Hepatocyte (in vitro differentiated cells): Measurements from ENCODE around the gene FAM43B. TPM values are rescaled to one million over a fixed set of nuclear protein-coding genes. Genes with fewer than 3 reads are reported as not detected.
A peak's percentile ranks its signal among the peaks of the same experiment; 100 is the strongest.

ENCODE experiments used
- DNase-seq: peaks from one replicate; pipeline ENCODE4 v3.0.0-alpha.2; 2016; ENCODE audit warnings: low spot score
- H2AFZ ChIP-seq: fragments of 200-600 bp; sonication (generic); 2 replicates; pipeline ENCODE4 v1.6.0; 2016; ENCODE audit warnings: antibody characterized with exemption, mild to moderate bottlenecking
- H3K27ac ChIP-seq: fragments of 200-600 bp; sonication (generic); 2 replicates; pipeline ENCODE4 v1.5.1; 2016; ENCODE audit warnings: mild to moderate bottlenecking
- H3K27me3 ChIP-seq: fragments of 200-600 bp; sonication (generic); 2 replicates; pipeline ENCODE4 v1.6.1; 2016
- H3K36me3 ChIP-seq: fragments of 200-600 bp; sonication (generic); replicated peaks from 2 replicates; pipeline ENCODE4 v1.5.1; 2016; ENCODE audit warnings: low read depth; ENCODE audit not compliant: insufficient read depth
- H3K4me1 ChIP-seq: fragments of 200-600 bp; sonication (generic); 2 replicates; pipeline ENCODE4 v1.5.1; 2016; ENCODE audit warnings: mild to moderate bottlenecking, moderate library complexity; ENCODE audit not compliant: insufficient read depth
- H3K4me2 ChIP-seq: fragments of 200-600 bp; sonication (generic); 2 replicates; pipeline ENCODE4 v1.6.0; 2016
- H3K4me3 ChIP-seq: fragments of 200-600 bp; sonication (generic); 2 replicates; pipeline ENCODE4 v1.5.1; 2016; ENCODE audit warnings: mild to moderate bottlenecking
- H3K79me2 ChIP-seq: fragments of 200-600 bp; sonication (generic); 2 replicates; pipeline ENCODE4 v1.6.0; 2017; ENCODE audit warnings: mild to moderate bottlenecking
- H3K9me2 ChIP-seq: fragments of 200-600 bp; sonication (generic); replicated peaks from 2 replicates; pipeline ENCODE4 v1.6.0; 2017; ENCODE audit warnings: mild to moderate bottlenecking; ENCODE audit not compliant: insufficient read depth
- H3K9me3 ChIP-seq: fragments of 200-600 bp; sonication (generic); 2 replicates; pipeline ENCODE4 v1.5.1; 2016; ENCODE audit warnings: low read depth, mild to moderate bottlenecking
- H4K20me1 ChIP-seq: fragments of 200-600 bp; sonication (generic); 2 replicates; pipeline ENCODE4 v1.6.0; 2016; ENCODE audit warnings: mild to moderate bottlenecking; ENCODE audit not compliant: insufficient read depth, poor library complexity, severe bottlenecking
- CTCF ChIP-seq: fragments of 200-600 bp; sonication (generic); IDR thresholded peaks from 2 replicates; pipeline ENCODE4 v1.5.1; 2016; ENCODE audit warnings: antibody characterized with exemption, mild to moderate bottlenecking; ENCODE audit not compliant: poor library complexity
- EZH2 ChIP-seq: fragments of 200-600 bp; sonication (generic); IDR thresholded peaks from 2 replicates; pipeline ENCODE4 v1.6.1; 2016; ENCODE audit warnings: antibody characterized with exemption, mild to moderate bottlenecking, borderline replicate concordance
- EZH2phosphoT487 ChIP-seq: fragments of 200-600 bp; sonication (generic); IDR thresholded peaks from one replicate; pipeline ENCODE4 v1.6.1; 2018; ENCODE audit warnings: antibody characterized with exemption, mild to moderate bottlenecking, low read depth, moderate library complexity; ENCODE audit not compliant: unreplicated experiment, severe bottlenecking
- whole genome bisulfite sequencing: methylation state at CpG from one replicate; pipeline ENCODE4 v1.1.6; 2016; ENCODE audit warnings: low lambda C conversion rate; ENCODE audit errors: missing lambda C conversion rate; 5-methylcytosine and 5-hydroxymethylcytosine counted together
- polyA plus RNA-seq: library from polyadenylated mRNA; unstranded; fragments of >200 nt; fragmentation: Nextera tagmentation; extraction: Ambion mirVana; gene quantifications from 2 replicates; pipeline ENCODE4 v1.2.1, GENCODE V29; 2016
- total RNA-seq: library from RNA; depleted of rRNA; stranded (reverse); fragments of >200 nt; gene quantifications from 2 replicates; pipeline ENCODE4 v1.2.3, GENCODE V29; 2014

The FAM43B gene
- total and polyA plus RNA-seq, 2 experiments from 2014 or later, result 0.10 to 0.81 TPM

GRCh38 chr1:20521960-20522861 lies 30.2 kb upstream of the FAM43B start:
- DNase-seq, result peak; percentile 90
- 22% methylated on average over 17 of the region's 17 CpGs for WGBS
- no peaks in the 10 kb centered on the region for H3K9me2 ChIP-seq
- peak overlapping the region; percentile 8 for H2AFZ ChIP-seq
- H3K79me2 ChIP-seq, result no peaks in the 10 kb centered on the region
- no peaks in the 10 kb centered on the region for H3K4me1 ChIP-seq
- no peaks in the 10 kb centered on the region for H4K20me1 ChIP-seq
- H3K36me3 ChIP-seq, result no peaks in the 10 kb centered on the region
- no peak overlapping the region for H3K27ac ChIP-seq
- H3K9me3 ChIP-seq, result no peaks in the 10 kb centered on the region
- H3K4me2 ChIP-seq, result peak overlapping the region; percentile 59
- peaks cover 12% of the 10 kb centered on the region for H3K27me3 ChIP-seq
- no peak overlapping the region for H3K4me3 ChIP-seq
- TF ChIP-seq CTCF, result peak; percentile 94
- no peak for TF ChIP-seq EZH2phosphoT487

- Histone ChIP-seq H3K4me2 (no peak overlapping the region), H3K79me2 (no peaks in the 10 kb centered on the region), H3K9me2 (no peaks in the 10 kb centered on the region), H3K9me3 (no peaks in the 10 kb centered on the region), H3K27ac (no peak overlapping the region), H3K4me1 (no peaks in the 10 kb centered on the region), H3K36me3 (no peaks in the 10 kb centered on the region), H3K4me3 (no peak overlapping the region), H2AFZ (no peak overlapping the region), H3K27me3 (peaks cover 40% of the 10 kb centered on the region), H4K20me1 (no peaks in the 10 kb centered on the region)
- WGBS, result 90% methylated on average over 6 of the region's 6 CpGs
- DNase-seq, result no peak
- TF ChIP-seq CTCF (no peak), EZH2 (no peak), EZH2phosphoT487 (no peak)
Observed at GRCh38 chr1:20526267-20526666, 26.1 kb upstream of the FAM43B start.

GRCh38 chr1:20528221-20528620 lies 24.2 kb upstream of the FAM43B start:
- H3K27me3 ChIP-seq, result peaks cover 40% of the 10 kb centered on the region
- H3K36me3 ChIP-seq, result no peaks in the 10 kb centered on the region
- no peak overlapping the region for H3K27ac ChIP-seq
- no peak overlapping the region for H3K4me2 ChIP-seq
- no peaks in the 10 kb centered on the region for H3K9me3 ChIP-seq
- H3K9me2 ChIP-seq, result no peaks in the 10 kb centered on the region
- no peaks in the 10 kb centered on the region for H4K20me1 ChIP-seq
- TF ChIP-seq EZH2phosphoT487 (no peak), EZH2 (no peak), CTCF (no peak)
- 58% methylated on average over 7 of the region's 7 CpGs for WGBS
- no peak overlapping the region for H2AFZ ChIP-seq
- H3K79me2 ChIP-seq, result no peaks in the 10 kb centered on the region
- H3K4me1 ChIP-seq, result no peaks in the 10 kb centered on the region
- DNase-seq, result no peak
- no peak overlapping the region for H3K4me3 ChIP-seq
